Measurements from ENCODE around the gene GSAP. TPM values are rescaled to one million over a fixed set of nuclear protein-coding genes. Genes with fewer than 3 reads are reported as not detected.

The GSAP gene
- total RNA-seq, 1 experiment from 2014 or later, result 2.0 TPM

Other genes starting within 250 kb of the GSAP start
- gene FGL2, start 216.5 kb downstream of the GSAP start, total RNA-seq (2021), result 0.05 TPM in 1 of 3 replicates, not detected in the others
- 92.1 to 102 TPM (median 95.8 TPM) in 3 replicates for gene PTPN12, start 120.9 kb upstream of the GSAP start, total RNA-seq (2021)